Activated CD8-positive, alpha-beta memory T cell treated with anti-CD3 and anti-CD28 coated beads, Interleukin-2, amount 50 U/mL, for 48 hours (primary cell): ENCODE results near the gene TFF3.

Experiments used
- DNase-seq: peaks from one replicate; pipeline ENCODE4 v3.0.0-alpha.2; 2020

The TFF3 gene, protein sequence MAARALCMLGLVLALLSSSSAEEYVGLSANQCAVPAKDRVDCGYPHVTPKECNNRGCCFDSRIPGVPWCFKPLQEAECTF

DNA sequence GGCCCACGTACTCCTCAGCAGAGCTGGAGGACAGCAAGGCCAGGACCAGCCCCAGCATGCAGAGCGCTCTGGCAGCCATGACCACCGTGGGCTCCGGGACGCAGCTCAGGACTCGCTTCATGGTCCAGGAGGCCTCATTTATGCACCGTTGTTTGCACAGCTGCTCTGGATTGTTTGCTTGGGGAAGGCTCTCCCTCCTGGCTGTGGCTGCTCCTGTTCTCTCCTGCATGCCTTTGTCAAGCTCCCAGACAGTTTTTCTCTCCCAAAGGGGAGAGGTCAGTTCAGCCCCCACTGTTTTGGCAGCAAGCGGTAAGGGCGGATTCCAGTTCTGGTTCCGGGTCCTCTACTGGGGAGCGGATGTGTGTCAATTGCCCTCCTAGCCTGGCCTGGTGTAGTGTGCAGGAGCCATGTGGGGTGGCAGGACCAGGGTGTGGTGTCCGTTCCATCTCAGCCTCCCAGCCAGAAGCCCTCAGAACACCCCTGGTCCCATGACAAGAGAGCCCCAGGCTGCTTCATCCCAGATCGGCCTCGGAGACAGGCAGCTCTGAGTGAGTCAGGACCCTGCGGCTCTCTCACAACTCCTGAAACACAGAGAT lies at the start of gene TFF3:
TSS of gene TFF3 (minus strand) at position 114 of the 596 bp plus-strand sequence. CDS start at position 79, 35 bp downstream.
- peak; percentile 38 for DNase-seq

DNA sequence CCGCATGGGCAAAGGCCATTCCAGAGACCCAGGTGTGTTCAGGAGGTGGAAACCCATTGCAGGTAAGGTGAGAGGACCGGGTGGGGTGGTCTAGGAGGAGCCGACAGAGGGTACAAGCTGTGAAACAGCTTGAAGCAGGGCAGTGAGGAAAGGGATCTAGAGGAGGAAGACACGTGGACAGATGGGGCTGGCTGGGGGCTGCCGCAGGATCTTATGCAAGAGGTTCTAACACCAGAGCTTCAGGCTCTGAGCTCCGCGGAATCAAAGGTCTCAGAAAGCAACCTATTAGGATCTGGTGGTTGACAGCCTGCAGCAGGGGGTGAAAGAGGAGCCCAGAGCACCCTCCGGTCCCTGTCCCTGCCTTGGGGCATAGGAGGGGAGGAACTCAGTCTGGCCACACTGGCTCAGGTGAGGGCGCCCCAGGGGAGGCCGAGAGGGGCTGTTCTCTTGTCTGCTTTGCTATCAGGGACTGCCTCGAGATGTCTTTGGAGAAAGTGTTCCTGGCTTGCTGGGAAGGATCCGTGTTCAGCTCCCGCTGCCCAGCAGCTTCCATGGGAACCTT lies 49.2 kb upstream of the TFF3 start:
- no peak for DNase-seq

DNA sequence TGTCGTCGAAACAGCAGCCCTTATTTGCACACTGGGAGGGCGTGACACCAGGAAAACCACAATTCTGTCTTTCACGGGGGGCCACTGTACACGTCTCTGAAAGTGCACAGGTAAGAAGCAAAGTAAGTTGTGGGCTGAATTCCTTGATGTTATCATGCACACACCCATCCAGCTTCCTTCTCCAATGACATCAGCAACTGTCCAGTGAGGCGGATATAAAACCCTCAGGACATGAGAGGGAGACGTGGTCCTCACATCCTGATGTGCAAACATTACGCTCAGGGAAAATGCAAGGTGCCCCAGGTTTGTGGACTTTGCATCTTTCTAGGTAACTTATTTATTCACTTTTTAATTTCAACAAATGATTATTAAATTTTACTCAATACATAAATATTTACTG lies 48.1 kb upstream of the TFF3 start:
- DNase-seq: no peak

DNA sequence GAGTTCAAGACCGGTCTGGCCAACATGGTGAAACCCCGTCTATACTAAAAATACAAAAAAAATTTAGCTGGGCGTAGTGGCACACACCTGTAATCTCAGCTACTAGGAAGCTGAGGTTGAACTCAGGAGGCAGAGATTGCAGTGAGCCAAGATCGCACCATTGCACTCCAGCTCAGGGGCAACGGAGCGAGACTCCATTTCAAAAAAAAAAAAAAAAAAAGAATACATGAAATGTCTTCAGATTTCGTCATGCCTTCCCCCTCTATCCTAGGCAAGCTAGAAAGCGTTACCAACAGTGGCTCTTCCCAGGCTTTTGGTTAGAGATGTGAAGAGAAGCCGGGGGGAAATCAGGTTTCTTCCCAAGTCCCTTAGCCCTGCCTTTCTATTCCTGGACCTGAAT lies 47.5 kb upstream of the TFF3 start:
- no peak for DNase-seq

DNA sequence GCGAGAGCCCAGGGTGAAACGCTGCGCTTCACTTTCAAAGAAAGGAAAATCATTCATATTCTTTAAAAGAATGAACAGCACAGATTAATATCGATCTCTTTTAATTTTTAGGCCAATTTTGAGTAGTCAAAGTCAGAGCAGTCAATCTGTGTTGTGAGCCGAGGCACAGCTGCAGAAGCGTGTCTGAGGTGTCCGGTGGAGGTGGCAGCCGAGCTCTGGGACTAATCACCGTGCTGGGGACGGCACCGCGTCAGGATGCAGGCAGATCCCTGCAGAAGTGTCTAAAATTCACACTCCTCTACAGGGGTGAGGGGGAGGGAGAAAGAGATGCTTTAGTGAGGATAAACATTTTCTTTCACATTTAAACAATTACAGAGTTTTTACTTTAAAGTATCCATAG lies 47.0 kb upstream of the TFF3 start:
- DNase-seq: no peak

DNA sequence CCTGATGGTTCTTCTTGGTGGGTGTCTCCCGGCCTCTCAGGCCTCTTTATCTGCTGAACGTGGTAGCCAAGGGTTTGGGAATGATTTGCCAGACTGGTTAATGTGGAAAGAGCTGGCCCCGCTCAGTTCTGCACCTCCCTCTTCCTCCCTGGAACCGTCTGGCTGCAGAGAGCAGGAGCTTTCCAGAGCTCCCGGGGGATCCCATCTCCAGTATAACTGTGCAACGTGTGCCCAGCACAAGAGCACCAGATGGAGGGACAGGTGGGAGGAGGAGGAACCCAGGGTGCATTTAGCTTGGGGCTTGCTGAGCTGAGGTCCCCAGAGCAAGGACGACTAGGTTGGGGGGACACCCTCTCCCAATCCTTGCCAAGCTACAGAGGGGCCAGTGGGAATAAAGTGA lies 46.1 kb upstream of the TFF3 start:
- DNase-seq: no peak

DNA sequence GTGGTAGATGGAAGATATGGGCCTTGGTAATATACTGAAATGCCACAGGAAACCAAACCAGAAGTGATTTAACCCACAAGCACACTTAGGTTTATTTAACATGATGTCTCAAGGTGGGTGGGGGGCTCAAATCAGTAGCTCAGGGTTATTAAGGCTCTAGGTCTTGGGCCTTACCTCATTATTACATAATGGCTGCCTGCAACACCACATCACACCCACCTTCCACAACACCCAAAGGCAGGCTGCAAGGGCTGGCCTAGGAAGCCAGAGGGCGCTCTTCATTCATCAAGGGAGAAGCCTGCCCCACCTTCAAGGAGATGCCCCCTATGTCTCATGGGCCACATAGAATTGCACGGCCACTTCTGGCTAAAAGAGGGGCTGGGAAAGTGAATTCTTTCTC lies 45.1 kb upstream of the TFF3 start:
- no peak for DNase-seq

DNA sequence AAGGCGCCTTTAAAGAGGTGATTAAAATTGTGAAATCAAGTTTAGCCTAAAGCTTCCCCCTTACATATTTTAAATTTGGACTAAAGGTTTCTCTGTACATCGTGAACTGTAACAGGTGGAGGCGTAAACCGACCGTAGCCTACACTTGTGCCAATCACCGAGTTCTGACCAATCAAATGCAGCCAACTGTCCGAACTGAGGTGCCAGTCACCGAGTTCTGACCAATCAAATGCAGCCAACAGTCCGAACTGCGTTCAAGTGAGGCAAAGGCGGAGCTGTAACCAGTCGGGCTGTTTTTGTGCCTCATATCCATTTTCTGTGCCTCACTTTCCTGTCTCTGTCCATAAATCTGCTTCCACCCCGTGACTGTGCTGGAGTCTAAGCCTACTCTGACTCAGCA lies 43.7 kb upstream of the TFF3 start:
- no peak for DNase-seq

DNA sequence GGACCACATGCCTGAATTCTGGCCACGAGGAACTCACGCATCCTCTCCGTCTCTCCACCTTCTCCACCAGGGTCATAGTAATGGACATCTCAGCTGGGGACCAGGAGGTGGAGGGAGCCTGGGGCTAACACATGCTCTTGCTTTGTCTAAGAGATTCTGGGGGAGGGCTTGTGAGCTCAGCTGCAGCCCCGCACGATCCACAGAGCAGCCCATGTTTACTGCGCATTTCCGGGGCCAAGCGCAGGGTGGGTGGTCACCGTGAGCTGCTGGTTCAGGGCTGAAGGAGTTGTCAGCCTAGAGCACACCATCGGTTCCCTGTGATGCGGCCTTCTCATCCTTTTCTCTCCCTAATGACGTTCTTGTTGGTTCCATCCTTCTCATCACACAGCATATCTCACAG lies 43.1 kb upstream of the TFF3 start:
- DNase-seq: no peak

DNA sequence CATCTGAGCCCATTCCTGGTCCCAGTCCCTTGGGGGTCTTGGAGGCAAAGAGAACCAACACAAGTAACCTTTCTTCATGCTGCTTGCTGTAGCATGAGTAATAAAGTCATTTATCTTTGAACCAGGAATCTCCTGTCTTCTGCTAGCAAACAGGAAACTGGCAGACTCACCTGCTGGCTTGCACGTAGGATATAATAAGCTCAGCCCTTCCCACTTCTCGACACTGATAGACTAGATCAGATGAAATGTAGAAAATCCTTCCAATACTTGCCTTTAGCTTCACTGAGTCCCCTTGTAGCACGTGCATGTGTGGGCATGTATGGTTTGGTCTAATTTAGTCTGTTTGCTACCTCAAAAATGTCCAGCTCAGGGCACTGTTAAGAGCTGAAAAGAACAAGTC lies 42.1 kb upstream of the TFF3 start:
- no peak for DNase-seq

DNA sequence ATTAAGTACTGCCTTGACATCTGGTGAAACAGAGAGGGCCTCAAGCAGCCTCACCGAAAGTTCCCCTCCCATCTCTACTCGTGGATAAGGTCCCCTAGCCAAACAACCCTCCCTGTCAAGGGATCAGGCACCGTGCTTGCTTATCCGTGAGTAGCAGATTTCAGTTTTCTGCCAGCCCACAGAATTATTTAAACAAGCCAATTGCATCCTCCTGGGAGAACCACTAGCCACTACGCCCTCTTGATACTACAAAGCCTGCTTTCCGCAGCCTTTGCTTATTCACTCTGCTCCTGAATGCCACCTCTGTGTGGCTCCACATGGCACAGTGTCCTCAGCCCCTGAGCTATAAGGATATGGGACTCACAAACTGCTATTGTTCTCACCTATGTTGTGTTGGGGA lies 41.4 kb upstream of the TFF3 start:
- no peak for DNase-seq

DNA sequence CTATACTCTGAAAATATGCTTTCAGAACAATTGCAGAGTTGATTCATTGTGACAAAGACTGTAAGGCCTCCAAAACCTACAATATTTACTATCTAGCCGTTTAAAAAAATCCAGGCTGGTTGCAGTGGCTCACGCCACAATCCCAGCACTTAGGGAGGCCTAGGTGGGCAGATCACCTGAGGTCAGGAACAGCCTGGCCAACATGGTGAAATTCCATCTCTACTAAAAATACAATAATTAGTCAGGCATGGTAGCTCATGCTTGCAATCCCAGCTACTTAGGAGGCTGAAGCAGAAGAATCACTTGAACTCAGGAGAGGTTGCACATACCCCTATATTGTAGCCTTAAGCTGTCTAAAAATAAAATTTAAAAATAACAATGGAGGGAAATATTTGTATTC lies 40.8 kb upstream of the TFF3 start:
- DNase-seq: no peak

DNA sequence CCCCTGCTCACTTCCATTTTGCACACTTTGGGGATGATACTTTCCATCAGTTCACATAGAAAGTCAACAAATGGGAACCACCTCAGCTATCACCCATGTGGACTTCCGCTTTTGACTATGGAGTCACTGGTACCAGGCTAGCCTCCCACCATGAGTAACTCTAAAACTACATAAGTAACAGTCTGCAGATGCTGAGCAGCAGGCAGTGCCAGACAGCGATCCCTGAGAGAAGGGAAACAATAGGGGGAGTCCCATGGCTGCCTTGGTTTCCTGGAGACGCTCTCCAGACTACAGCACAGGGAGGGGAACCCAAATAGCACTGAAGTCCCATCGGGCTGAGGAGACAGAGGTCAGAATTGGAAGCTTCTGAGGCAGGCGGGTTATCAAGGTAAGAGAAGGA lies 38.4 kb upstream of the TFF3 start:
- no peak for DNase-seq

DNA sequence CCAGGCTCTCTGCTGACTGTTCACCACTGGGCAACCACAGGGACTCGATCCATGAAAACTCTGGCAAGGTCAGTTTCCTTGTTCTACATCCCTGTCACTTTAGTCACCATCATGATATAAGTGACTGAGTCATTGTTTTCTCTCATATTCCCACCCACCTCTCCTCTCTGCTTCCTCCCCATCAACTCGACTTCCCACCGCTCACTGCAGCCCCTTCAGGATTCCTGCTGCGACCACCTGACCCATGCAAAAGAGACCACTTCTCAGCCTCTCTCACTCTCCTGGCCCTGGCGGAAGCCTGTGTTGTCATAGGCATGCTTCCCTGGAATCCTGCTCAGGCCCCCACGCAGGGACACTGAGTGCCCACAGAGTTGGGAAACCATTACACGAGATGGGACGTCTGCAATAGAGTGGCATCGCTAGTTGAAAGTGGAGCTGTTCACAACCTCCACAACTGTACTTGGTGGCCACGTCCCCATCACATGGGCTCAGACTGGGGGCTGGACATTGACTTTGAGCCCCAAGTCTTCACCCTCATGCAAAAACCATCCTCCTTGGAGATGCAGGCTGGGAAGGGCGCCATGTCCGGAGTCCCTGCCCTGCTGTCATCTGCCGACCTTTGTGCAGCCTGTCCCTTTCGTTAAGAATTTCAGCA lies 37.4 kb upstream of the TFF3 start:
- DNase-seq: peak; percentile 40

DNA sequence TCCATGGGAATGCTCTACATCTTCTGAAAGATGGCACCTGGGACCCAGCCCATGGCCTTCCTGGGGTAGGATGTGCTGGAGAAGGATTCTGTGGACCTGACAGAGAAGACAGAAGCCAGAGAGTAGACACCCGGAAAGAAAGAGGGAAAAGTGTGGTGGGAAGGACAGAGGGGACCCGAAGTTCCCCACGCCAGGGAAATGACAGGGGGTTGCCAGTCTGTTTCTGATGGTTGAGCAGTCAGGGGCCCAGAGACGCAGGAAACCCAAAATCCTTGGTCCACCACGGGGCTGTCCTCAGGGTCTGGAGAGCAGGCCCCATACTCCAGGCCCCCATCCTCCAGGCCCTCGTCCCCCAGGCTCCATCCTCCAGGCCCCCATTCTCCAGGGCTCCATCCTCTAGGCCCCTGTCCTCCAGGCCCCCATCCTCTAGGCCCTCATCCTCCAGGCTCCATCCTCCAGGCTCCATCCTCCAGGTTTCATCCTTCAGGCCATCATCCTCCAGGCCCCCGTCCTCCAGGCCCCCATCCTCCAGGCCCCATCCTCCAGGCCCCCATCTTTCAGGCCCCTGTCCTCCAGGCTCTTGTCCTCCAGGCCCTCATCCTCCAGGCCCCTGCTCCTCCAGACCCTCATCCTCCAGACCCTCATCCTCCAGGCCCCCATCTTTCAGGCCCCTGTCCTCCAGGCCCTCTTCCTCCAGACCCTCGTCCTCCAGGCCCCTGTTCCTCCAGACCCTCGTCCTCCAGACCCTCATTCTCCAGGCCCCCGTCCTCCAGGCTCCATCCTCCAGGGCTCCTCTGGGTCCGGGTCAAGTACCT lies 36.6 kb upstream of the TFF3 start:
- DNase-seq: peak; percentile 25

DNA sequence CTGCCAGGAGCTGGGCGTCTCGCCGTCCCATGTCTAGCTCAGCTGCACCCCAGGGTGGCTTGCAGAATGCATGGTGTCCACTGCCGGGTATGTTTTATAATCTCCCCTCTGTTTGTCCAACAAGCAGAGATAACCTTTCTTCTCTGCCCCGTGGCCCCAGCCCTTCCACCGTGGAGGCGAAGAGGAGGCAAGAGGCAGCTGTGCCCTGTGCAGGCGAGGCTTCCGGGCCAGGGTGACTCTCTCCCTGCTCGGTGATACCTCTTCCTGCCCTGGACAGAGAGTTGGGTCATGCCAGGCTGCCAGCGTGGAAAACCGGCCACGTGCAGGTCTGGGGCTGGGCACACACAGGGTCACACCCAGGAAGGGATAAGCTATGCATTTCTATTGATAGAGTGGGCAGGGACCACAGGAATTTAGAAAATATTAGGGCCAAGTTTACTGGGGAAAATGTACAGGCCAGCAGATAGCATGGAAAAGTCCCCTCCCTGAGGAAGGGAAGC lies 35.8 kb upstream of the TFF3 start, which contains the start of gene TFF2:
TSS of gene TFF2 (minus strand) at position 68 of the 500 bp plus-strand sequence. CDS start at position 31, 37 bp downstream.
- peak; percentile 48 for DNase-seq

DNA sequence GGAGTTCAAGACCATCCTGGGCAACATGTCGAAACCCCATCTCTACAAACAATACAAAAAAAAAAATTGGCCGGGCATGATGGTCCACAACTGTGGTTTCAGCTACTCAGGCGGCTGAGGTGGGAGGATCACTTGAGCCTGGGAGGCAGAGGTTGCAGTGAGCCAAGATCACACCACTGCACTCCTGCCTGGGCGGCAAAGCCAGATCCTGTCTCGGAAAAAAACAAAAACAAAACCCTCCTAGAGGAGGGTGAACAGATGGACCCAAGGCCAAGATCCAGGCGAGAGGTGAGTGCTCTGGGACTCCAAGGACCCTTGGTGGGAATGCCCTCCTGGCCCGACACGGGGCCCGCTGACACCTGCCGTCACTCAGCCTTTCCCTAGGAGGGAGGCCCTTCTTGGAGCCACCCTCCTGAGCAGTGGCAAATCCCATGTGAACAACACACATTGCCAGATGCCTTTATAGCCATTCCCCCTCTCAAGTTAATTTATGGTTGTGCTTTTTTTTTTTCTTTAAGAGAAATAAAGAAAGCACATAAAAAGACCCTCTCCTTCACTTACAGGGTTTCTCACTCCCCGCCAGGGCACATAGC lies 35.2 kb upstream of the TFF3 start:
- DNase-seq: peak; percentile 38

DNA sequence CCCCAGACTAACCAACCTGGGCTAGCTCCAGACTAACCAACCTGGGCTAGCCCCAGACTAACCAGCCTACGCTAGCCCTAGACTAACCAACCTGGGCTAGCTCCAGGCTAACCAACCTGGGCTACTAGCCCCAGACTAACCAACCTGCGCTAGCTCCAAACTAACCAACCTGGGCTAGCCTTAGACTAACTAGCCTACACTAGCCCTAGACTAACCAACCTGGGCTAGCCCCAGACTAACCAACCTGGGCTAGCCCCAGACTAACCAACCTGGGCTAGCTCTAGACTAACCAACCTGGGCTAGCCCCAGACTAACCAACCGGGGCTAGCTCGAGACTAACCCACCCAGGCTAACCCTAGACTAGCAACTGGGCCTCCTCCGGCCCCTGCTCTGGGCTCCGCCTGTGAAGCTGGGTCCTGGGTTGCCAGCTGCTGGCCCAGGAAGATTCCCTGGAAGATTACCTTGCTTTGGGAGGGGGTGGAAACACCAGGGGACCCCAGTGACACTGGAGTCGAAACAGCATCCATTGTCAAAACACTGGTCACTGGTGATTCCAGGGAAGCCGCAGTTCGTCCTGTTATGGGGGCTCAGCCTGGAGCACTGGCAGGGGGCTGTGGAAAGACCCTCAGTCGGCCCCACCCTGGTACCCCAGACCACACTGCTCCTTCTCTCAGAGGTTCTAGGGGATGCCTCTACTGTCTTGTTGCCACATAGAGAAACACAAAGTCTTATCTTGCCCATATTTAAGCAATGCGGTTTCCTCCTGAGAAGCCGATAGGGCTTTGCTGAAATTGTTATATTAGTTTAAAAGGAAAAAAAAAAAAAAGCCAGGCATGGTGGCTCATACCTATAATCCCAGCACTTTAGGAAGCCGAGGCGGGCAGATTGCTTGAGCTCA lies 34.5 kb upstream of the TFF3 start:
- DNase-seq: peak; percentile 26

DNA sequence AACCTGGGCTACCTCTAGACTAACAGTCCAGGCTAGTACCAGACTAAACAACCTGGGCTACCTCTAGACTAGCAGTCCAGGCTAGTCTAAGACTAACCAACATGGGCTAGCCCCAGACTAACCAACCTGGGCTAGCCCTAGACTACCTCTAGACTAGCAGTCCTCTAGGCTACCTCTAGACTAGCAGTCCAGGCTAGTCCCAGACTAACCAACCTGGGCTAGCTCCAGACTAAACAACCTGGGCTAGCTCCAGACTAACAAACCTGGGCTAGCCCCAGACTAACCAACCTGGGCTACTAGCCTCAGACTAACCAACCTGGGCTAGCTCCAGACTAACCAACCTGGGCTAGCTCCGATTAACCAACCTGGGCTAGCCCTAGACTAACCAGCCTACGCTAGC lies 33.6 kb upstream of the TFF3 start:
- no peak for DNase-seq

DNA sequence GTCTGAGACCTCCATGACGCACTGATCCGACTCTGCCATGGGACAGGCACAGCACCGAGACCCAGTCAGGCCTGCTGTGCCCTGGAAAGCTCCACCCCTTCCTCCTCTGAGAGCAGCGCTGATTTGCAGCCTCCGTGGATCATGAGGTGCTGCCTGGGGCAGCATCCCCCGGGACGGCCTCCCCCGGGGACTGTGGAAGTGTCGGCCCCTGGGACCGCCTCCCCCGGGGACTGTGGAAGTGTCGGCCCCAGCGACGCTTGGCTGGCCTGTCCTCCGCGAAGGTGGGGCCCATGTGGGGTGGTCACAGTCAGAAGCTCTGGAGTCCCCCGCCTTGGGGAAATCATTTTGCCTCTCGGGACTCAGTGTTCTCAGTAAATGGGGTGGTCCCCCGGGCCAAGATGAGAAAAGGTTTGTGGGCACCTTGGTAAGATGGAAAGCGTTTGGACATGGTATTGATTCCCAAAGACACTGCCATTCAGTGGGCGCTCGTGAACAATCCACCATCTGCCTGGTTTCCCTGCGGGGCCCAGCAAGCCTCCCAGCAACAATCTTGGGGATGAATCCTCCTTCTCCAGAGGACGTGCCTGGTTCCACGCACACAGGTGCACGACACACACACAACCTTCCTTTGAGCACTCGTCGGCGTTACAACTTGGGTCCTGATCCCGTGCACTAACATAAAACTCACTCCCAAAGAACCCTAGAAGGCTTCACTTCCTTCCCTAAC lies 32.6 kb upstream of the TFF3 start:
- peak; percentile 39 for DNase-seq
